KBM-7 (cell line): Measurements from ENCODE around the gene TTC34.
"Not testable (repeated sequence)": the region's sequence is repeated elsewhere in the genome, so short reads cannot be mapped to it uniquely, and the experiment has no call there.

ENCODE experiments used
- DNase-seq: peaks from one replicate; pipeline ENCODE4 v3.0.0-alpha.2; 2015
- in situ Hi-C: fragments of 300-500 bp; cut with MboI; formaldehyde crosslinking; loops from 2 replicates; pipeline ENCODE4 v1.14.3; 2020; ENCODE audit warnings: low sequenced_read_pairs, low pct_unique_long_range_greater_than_20kb, mixed read lengths

The TTC34 gene

DNA sequence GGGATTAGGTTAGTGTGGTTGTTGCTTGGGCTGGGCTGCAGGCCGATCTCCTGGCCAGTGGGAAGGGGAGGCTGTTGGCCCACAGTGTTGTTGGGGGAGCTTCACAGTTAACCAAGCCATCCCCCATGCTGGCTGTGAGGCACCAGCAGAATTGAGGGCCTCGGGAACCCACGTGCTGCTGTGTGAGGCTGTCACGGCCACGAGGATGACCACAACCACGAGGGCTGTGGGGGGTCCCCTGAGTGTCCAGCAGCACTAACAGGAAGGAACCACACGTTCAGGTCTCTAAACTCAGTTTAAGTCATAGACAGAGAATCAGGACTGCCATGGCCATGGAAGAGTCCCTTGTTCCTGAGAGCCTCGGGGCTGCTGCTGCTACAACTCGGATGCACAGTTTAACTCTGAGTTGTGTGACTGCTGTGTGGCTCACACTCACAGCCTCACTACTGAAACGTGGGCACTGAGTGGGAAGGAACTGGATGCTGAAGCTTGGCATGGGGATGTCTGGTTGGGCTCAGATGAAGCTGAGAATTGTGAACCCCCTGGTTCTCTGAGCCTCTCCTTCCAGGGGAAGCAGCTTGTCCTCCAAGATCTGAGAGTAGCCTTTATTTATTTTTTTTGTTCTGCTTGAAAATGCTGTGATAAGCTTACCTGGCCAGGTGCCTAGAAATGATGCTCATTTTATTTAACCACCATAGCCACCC, 163.9 kb downstream of the TTC34 start:
- in situ Hi-C loops = no loop called here
- DNase-seq = no peak

DNA sequence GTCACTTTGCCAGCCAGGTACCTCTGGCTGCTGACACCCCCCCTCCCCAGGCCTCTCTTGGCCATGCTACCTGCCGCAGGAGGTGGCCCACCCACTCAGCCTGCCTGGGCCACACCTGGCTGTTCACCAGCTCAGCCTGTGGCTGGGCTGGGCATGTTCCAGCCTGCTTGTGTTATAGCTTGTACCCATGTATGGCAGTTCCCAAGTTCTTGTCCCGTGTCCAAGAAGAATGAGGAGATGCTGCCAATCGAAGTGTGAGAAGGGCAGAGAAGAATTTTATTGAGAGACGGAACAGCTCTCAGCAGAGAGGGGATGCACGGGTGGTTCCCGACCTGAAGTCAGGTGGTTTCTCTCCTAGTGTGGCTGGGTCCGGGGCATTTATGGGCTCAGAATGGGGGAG, 164.8 kb downstream of the TTC34 start:
- no peak for DNase-seq
- in situ Hi-C loops = no loop called here

DNA sequence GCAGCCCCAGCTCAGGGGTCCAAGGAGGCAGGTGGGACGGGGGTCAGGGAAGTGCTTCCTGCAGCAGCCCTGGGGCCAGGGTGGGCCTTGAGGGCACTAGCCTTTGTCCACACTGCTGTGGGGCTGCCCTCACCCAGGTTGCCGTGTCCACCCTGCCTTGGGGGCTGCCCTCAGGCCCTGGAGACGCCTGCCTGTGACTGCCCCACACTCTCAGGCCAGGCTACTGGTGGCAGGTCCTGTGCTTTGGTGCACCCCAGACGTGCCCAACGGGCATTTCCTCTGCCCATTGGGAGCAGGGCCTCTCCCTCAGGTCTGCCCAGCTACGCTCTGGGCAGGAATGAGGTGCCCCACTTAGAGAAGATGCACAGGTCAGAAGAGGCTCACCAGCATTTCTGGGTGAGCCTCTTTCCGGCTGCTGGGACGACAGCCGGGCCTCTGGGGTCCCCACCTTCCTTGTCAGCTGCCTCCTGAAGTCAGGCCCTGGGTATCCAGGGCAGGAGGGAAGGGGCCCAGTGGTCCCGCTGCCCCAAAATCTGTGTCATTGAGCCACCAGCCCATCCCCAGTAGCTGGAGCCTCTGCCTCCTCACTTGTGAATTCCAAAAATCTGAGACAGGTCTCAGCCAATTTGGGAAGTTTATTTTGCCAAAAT, 166.0 kb downstream of the TTC34 start:
- in situ Hi-C loops = no loop called here
- DNase-seq = no peak

DNA sequence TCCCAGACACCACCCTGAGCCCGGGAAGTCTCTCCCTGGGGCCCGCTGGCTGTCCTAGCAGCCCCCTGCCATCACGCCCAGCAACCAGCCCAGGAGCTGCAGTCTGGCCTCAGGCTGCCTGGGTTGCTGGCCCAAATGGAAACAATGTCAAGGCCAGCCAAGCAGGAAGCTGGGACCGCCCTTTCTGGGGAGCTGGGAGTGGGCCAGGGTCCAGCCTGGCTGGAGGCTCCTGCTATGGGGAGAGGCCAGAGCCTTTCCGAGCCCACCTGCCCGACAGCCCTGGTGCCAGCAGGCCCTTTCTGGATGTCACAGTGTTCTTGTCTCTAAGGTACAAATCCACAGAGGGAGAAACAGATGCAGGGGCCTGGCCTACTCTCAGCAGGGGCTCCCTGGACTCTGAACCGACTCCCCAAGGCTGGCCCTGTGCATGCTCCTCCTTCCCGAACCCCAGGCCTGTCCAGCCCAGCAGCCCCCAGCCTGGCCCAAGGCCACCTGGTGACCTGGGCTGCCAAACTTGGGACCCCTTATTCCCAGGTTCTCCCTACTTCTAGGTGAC, 167.5 kb downstream of the TTC34 start:
- DNase-seq = no peak
- in situ Hi-C loops = no loop called here

DNA sequence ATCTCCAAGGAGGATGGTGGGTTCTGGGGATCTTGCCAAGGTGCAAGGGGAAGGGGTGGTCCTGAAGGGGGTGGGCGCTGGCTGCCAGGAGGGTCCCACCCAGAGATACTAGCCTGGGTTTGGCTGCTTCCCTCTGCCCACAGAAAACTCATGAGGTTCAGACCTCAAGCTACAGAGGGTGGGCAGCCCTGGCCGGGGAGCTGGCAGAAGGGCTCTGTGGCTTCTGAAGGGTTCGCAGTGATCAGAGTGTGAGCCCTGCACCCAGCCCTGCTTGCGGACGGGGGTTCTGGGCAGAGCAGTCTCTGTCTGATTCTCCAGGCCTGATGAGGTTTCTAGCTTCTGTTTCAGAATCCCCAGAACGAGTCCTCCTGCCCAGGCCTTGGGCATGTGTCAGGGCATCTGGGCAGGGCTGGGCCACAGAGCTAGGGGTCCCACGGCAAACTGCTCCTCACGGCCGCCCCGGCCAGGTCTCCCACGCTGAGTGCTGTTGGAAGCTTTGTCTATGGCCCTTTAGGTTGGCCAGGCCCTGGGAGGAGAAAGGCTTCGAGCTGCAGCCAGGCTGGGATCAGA, 168.0 kb downstream of the TTC34 start:
- in situ Hi-C loops = no loop called here
- DNase-seq = no peak

DNA sequence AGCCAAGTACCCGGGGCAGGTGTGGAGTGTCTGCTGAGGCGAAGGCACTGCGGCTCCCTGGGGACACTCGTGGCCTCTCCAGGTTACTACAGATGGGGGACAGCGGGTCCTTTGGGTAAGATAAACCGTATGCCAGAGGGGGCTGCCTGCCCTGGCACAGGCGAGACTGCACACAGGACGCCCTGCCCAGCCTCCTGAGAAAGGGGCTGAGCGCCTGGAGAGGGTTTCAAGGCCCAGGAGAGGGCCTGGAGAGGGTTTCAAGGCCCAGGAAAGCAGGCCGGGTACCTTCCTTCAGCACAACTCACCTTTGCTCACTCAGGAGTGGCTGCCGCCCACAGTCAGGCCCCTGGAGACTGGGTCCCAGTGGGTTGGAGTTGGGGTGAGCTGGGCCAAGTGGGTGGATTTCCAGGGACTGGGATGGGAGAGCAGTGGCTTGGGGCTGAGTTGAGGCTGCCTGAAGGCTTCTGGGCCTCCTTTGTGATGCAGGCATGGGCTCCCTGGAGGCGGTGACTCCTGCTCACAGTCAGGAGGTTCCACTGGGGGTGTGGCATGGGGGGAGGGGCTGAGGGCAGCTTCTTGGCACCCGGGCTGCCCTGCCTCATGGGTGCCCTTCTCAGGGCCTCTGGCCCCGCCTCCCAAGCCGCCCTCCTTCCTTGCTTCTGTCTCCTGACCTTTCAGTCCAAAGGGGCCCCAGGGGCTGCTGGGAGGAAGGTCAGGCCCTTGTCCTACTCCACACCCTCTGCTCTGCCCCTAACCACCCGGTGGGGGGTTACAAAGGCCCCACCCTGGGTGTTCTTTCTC, 168.7 kb downstream of the TTC34 start, which contains the start of gene MMEL1:
MMEL1 (minus strand) TSS at position 456 of the 801 bp plus-strand sequence. CDS start 3,532 bp downstream, outside the sequence.
- no peak for DNase-seq
- in situ Hi-C loops = no loop called here

DNA sequence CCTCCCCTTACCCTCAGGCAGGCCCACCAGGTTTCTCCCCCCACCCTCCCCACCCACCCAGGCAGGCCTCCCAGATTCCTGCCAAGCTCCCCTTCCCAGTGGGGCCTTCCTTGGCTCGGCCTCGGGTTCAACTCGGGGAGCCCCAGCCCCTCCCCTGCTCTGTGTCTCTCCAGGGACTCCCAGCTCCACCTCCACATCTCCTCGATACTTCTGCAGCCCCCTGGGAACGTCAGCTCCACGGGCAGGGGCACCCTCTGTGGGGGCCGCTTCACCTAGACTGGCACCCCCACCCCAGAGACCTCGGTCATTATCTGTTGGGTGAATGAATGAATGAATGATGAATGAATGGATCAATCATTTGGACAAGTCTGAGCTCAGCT, 169.5 kb downstream of the TTC34 start:
- DNase-seq = no peak
- in situ Hi-C loops = no loop called here

DNA sequence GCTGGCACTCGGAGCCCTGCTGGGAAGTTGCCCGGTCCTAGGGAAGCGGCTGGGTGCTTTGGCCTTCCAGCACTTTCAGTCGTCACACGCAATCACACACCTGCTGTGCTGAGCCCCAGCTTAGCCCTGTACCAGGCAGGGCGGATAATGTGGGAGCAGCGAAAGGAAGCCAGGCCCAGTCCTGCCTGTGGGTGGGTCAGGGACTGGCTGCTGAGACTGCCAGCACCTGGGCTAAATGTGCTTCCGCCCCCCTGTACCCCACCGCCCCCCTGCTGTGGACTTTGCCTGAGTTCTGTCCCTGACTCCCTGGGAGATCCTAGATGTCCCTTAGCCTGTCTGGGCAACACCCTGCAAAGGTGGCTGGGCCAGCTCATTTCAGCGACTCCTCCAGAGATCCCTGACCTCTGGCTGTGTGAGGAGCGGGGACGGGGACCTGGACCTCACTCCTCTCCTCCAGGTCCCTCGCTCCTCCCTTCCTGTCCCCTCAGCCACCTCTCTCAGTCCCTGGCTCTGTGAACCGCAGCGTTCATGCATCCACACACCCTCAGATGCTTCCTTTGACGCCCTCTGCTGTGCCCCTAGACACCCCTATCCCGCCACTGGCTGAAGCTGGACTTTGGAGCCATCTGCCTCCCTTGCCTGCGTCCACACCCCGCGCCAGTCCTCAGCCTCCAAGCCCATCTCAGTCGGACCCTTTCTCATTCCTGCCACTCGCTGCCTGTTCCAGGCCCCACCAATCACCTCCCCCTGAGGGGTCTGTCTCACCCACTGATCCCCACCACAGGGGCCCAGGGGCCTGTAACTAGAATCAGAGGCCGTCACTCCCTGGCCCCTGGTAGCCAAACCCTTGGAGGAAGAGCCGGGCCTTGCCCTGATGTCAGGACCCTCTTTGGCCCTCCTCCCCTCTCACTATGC, 170.1 kb downstream of the TTC34 start:
- no peak for DNase-seq
- in situ Hi-C loops = no loop called here

DNA sequence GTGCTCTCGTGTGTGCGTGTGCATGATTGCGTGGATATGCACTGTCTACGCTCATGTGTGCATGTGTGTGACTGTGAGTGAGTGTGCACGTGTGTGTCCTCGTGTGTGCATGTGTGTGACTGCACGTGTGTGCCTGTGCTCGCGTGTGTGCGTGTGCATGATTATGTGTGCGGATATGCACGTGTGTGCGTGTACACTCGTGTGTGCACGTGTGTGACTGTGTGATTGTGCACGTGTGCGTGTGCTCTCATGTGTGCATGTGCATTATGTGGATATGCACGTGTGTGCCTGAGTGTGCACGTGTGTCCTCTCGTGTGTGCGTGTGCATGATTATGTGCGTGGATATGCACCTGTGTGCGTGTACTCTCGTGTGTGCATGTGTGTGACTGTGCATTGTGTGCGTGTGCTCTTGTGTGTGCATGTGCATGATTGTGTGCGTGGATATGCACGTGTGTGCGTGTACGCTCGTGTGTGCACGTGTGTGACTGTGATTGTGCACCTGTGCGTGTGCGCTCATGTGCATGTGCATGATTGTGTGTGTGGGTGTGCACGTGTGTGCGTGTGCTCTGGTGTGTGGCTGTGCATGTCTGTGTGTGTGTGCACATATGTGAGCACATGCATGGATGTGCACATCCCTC, 170.9 kb downstream of the TTC34 start:
- DNase-seq = no peak
- in situ Hi-C loops = no loop called here

DNA sequence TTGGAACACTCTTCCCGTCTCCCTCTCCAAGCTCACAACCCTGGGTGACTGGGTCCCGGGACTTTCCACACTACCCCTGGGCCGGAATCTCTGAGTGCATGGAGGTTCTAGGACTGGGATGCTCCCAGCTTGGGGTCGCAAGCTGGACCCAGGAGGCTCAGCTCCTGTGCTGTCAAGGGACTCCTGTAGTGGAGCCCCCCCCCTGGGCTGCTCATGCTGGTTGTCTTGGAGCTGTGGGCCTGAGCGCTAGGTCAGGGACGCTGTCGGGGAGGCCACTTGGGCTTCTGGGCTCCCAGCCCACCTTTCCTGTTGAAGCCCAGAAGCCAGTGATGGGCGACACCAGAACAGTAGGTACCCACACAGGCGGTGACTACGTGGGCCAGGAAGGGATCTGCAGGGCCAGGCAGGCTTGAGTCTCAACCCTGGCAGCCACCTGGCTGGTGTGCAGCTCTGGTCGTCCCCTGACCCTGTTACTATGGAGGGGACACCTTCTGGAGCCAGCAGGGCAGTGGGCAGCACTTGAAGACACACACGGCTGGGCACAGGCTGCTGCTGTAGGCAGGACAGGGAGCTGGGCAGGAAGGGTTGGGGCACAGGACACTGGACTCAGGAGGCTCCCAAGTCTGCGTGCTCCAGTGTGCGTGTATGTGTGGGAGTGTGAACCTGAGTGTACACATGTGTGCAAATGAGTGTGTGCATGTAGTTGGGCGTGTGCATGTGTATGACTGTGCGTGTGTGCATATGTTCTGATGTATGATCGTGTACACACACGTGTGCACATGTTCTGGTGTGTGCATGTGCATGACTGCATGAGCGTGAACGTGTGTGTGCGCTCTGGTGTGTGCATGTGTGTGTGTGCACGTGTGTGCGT, 171.6 kb downstream of the TTC34 start:
- DNase-seq = no peak
- in situ Hi-C loops = no loop called here

DNA sequence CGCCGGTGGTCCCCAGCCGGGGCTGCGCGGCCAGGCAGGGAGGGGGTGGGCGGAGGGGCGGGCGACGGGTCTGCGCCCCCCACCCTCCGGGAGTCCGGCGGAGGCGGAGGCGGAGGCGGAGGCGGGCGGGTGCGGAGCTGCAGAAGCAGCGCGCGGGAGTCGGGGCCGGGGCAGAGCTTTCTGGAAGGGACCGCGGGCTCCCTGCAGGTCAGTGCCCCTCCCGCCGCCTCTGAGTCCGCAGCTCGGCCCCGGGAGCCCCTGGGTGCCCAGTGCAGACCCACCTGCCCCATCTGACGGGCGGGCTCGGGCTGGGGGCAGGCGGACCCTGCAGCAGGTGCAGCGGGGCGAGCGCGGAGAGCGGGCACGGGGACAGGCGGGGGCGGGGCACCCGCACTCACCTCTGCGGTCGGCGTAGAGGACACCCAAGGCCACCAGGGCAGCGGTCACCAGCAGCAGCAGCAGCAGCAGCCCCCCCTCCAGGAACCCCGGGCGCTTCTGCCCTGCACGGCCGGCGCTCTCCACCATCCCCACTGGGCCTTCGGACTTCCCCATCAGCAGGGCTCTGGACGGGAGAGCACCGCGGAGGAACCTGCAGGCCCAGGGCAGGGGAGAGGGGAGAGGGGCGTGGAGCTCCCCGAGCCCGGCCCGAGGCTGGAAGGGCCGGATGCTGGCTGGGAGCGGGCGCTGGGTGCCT, 172.4 kb downstream of the TTC34 start:
- in situ Hi-C loops = no loop called here
- no peak for DNase-seq

DNA sequence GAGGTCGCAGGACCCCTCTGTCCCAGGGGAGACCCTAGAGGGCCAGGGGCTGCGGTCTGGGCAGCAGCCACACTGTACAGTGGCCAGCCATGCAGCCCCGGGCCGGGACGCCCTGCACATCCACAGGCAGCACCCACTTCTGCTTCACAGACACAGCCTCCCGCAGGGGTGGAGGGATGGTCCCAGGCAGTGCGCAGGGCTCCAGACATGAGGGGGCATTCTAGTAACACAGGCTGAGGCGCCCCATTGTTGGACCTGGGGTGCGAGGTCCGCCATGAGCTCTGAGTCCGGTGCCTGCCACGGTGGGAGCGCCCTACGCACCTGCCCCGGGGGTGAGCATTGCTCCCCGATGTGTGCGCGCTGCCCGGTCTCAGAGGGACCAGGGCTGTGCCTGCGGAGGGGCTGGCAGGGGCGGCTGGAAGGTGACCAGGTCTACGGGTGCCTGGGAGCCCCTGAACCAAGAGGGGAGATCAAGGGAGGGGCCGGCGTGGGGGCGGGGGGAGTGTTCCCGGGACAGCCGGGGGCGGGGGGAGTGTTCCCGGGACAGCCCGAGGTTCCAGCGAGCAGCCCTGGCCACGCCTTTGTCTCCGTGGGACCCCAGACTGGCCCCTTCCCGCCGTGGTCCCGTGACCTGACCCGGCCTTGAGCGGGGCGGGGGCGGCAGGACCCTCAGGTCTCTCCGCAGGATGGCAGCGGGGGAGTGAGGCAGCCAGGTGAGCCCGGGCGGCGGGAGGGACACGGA, 173.1 kb downstream of the TTC34 start:
- in situ Hi-C loops = no loop called here
- no peak for DNase-seq

DNA sequence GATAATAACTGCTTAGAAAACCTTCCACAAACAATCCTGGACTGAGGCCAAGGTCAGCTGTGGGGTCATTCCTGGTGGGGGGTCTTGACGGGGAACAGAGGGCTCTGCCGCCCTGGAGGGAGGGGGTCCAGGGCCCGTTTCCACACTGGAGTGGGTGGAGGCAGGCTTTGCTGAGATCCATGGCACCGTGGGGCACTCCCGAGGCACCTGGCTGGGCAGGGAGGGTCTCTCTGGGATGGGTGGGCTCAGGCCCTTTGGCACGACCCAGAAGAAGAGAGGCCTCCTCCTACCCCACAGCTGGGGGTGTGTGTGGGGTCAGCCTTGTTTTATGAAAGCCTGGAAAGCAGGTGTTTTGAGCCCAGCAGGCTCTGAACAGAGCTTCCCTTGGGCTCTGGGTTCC, 173.7 kb downstream of the TTC34 start:
- in situ Hi-C loops = no loop called here
- DNase-seq = no peak

DNA sequence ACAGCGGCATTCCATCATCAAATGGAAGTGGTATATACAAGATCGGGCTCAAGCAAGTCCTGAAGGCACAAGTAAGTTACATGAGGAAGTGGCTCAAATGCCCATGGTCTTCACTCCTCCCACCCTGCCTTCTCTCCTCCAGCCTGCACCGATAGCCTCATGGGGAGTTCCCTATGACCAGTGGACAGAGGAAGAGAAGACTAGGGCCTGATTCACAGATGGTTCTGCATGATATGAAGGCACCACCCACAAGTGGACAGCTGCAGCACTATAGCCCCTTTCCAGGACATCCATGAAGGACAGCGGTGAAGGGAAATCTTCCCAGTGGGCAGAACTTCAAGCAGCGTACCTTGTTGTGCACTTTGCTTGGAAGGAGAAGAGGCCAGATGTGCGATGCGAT, 175.7 kb downstream of the TTC34 start:
- DNase-seq, in situ Hi-C loops: not testable (repeated sequence)

DNA sequence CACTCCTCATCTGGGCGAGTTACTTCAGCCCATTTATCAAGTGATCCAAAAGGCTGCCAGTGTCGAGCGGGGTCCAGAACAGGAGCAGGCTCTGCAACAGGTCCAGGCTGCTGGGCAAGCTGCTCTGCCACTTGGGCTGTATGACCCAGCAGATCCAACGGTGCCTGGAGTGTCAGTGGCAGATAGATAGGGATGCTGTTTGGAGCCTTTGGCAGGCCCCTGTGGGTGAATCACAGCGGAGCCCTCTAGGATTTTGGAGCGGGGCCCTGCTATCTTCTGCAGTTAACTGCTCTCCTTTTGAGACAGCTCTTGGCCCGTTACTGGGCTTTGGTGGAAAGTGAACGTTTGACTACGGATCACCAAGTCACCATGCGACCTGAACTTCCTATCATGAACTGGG, 176.2 kb downstream of the TTC34 start:
- in situ Hi-C loops = no loop called here
- DNase-seq = no peak

DNA sequence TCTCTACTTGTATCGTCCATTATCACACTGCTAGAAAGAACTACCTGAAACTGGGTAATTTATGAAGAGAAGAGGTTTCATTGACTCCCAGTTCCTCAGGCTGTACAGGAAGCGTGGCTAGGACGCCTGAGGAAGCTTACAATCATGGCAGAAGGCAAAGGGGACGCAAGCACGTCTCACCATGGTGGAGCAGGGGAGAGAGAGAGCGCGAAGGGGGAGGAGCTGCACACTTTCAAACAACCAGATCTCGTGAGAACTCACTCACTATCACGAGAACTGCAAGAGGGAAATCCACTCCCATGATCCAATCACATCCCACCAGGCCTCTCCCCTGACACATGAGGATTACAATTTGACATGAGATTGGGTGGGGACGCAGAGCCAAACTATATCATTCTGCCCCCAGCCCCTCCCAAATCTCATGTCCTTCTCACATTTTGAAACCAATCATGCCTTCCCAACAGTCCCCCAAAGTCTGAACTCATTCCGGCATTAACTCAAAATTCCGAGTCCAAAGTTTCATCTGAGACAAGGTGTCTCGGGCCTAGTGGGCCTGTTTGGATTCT, 176.7 kb downstream of the TTC34 start:
- no peak for DNase-seq
- in situ Hi-C loops = no loop called here
